MM.1S (cell line): ENCODE measurements around the gene TMEM238.

Experiments used
- DNase-seq: peaks from one replicate; pipeline ENCODE4 v3.0.0-alpha.2; 2015
- H2AFZ ChIP-seq: fragments of 300-600 bp; sonication (generic); 2 replicates; pipeline ENCODE4 v1.6.0; 2016; ENCODE audit warnings: antibody characterized with exemption, low read length
- H3F3A ChIP-seq: fragments of 300-600 bp; sonication (generic); 2 replicates; pipeline ENCODE4 v1.6.1; 2016; ENCODE audit warnings: mild to moderate bottlenecking, antibody characterized with exemption, low read length, moderate library complexity, mixed read lengths; ENCODE audit not compliant: insufficient read depth
- H3K27ac ChIP-seq: fragments of 300-600 bp; sonication (generic); 2 replicates; pipeline ENCODE4 v1.5.1; 2016; ENCODE audit warnings: mild to moderate bottlenecking, low read length
- H3K27me3 ChIP-seq: fragments of 300-600 bp; sonication (generic); replicated peaks from 2 replicates; pipeline ENCODE4 v1.6.0; 2016; ENCODE audit warnings: low read length; ENCODE audit not compliant: insufficient read depth
- H3K36me3 ChIP-seq: fragments of 300-600 bp; sonication (generic); replicated peaks from 2 replicates; pipeline ENCODE4 v1.6.1; 2016; ENCODE audit warnings: mild to moderate bottlenecking, low read length, mixed read lengths; ENCODE audit not compliant: insufficient read depth
- H3K4me1 ChIP-seq: fragments of 300-600 bp; sonication (generic); 2 replicates; pipeline ENCODE4 v1.6.1; 2016; ENCODE audit warnings: low read length, mixed read lengths
- H3K4me2 ChIP-seq: fragments of 300-600 bp; sonication (generic); 2 replicates; pipeline ENCODE4 v1.6.0; 2016; ENCODE audit warnings: low read depth, low read length
- H3K4me3 ChIP-seq: fragments of 300-600 bp; sonication (generic); 2 replicates; pipeline ENCODE4 v1.5.1; 2016; ENCODE audit warnings: low read length, mixed read lengths
- H3K79me2 ChIP-seq: fragments of 300-600 bp; sonication (generic); 2 replicates; pipeline ENCODE4 v1.6.1; 2016; ENCODE audit warnings: mixed run types, low read length, mixed read lengths
- H3K9ac ChIP-seq: fragments of 300-600 bp; sonication (generic); 2 replicates; pipeline ENCODE4 v1.6.1; 2016; ENCODE audit warnings: low read length, mixed read lengths
- H3K9me2 ChIP-seq: fragments of 300-600 bp; sonication (generic); replicated peaks from 2 replicates; pipeline ENCODE4 v1.6.1; 2016; ENCODE audit warnings: mild to moderate bottlenecking, low read length, mixed read lengths; ENCODE audit not compliant: insufficient read depth
- H3K9me3 ChIP-seq: fragments of 300-600 bp; sonication (generic); replicated peaks from 2 replicates; pipeline ENCODE4 v1.6.1; 2016; ENCODE audit warnings: mild to moderate bottlenecking, low read length, mixed read lengths; ENCODE audit not compliant: insufficient read depth
- H4K20me1 ChIP-seq: fragments of 300-600 bp; sonication (generic); 2 replicates; pipeline ENCODE4 v1.6.1; 2016; ENCODE audit warnings: mild to moderate bottlenecking, low read length, moderate library complexity, mixed read lengths; ENCODE audit not compliant: insufficient read depth
- EZH2 ChIP-seq: fragments of 300-600 bp; sonication (generic); optimal IDR thresholded peaks from 2 replicates; pipeline ENCODE3; 2017; ENCODE audit warnings: low read depth, mild to moderate bottlenecking, antibody characterized with exemption, low read length, mixed read lengths
- EZH2phosphoT487 ChIP-seq: fragments of 300-600 bp; sonication (generic); IDR thresholded peaks from 2 replicates; pipeline ENCODE4 v1.6.1; 2018; ENCODE audit warnings: antibody characterized with exemption, low read length
- TF ChIP-seq, protein P1 (sequence below): fragments of 300-600 bp; sonication (generic); IDR thresholded peaks from 2 replicates; pipeline ENCODE4 v1.5.1; 2016; ENCODE audit warnings: antibody characterized with exemption, low read length, mixed read lengths

Gene TMEM238

DNA sequence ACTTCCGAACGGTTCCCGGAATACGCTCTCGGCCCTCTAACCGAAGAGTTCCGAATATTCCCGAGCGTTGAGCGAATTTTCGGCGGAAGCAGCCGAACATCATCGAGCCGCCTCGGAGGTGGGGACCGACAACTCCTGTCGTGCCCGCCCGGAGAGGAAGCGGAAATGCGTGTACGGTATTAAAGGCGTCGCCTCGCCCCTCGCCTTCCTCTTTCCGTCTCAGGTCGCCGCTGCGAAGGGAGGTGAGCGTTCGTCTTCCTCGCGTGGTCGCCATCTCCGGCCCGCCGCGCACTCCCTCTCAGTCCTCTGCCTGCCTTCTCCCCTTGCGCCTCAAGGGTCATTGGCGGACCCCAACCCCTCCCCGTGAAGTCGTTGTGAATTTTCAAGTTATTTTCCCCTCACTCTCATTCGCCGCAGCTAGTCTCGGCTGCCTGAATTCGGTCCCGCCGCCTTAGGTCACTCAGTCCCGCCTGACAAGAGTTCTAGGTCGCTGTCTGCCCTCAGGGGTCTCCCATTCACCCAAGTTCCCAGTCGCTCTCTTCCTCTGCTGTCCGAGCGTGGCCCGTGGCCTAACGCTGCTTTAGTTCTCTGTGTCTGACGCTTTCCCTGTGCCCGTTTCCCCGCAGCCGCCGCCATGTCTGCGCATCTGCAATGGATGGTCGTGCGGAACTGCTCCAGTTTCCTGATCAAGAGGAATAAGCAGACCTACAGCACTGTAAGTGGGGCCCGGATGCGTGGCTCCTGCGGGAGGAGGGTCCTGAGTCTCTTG, 1.8 kb upstream of the TMEM238 start, which contains the start of gene RPL28:
RPL28 (plus strand) TSS at position 209 of the 769 bp plus-strand sequence; CDS start at position 635, 426 bp downstream.
- peak within 1 kb of the TSS; percentile 98 for H3K4me2 ChIP-seq
- no peaks in the 10 kb centered on the region for H3K9me3 ChIP-seq
- peak within 1 kb of the TSS; percentile 94 for H3K9ac ChIP-seq
- TF ChIP-seq, protein P1, sequence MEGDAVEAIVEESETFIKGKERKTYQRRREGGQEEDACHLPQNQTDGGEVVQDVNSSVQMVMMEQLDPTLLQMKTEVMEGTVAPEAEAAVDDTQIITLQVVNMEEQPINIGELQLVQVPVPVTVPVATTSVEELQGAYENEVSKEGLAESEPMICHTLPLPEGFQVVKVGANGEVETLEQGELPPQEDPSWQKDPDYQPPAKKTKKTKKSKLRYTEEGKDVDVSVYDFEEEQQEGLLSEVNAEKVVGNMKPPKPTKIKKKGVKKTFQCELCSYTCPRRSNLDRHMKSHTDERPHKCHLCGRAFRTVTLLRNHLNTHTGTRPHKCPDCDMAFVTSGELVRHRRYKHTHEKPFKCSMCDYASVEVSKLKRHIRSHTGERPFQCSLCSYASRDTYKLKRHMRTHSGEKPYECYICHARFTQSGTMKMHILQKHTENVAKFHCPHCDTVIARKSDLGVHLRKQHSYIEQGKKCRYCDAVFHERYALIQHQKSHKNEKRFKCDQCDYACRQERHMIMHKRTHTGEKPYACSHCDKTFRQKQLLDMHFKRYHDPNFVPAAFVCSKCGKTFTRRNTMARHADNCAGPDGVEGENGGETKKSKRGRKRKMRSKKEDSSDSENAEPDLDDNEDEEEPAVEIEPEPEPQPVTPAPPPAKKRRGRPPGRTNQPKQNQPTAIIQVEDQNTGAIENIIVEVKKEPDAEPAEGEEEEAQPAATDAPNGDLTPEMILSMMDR, result no peak
- TF ChIP-seq EZH2phosphoT487, result no peak
- no peak for TF ChIP-seq EZH2
- DNase-seq, result peak; percentile 99
- H3F3A ChIP-seq, result peaks cover 68% of the 10 kb centered on the region
- peak within 1 kb of the TSS; percentile 74 for H2AFZ ChIP-seq
- H3K27me3 ChIP-seq, result no peaks in the 10 kb centered on the region
- peaks cover 29% of the 10 kb centered on the region for H3K4me1 ChIP-seq
- no peaks in the 10 kb centered on the region for H3K9me2 ChIP-seq
- H3K36me3 ChIP-seq, result peaks cover 19% of the 10 kb centered on the region
- peaks cover 68% of the 10 kb centered on the region for H3K79me2 ChIP-seq
- peaks cover 41% of the 10 kb centered on the region for H4K20me1 ChIP-seq
- peak within 1 kb of the TSS; percentile 91 for H3K4me3 ChIP-seq
- peak within 1 kb of the TSS; percentile 85 for H3K27ac ChIP-seq

DNA sequence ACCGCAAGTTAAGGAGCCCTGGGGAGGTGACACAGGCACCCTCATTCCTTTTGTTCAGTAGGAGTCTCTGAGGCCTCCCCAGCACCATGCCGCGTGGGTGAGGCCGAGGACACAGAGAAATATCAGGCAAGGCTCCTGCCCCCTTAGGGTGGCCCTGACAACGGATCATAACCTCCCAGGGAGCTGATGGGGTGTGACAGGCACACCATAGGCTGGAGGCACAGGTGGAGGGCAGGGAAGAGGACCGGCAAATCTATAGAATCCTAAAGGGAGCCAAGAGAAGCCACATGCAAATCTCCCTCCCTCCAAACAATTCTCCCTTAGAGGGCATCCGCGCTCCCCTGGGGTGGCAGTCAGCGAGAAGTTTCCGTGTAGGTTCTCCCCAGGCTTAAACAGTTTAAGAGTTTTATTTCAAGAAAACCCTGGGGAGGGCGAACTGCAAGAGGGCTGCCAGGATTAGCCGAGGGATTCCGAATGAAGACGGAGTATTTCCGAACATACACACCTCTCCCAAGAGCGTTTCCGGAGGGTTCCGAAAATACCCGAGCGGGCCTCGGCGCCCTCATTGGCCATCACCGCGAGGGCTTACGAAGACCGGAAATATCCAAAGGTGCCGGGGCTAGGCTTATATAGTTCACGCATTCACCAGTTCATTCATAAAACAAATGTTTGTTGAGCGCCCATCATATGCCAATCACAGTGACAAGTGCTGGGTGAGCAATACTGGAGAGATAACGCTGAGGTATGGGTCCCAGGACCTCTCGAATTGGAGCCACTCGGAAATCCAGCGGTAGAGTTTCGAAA, 1.0 kb upstream of the TMEM238 start:
- H3K9ac ChIP-seq, result peak overlapping the region; percentile 94
- peak overlapping the region; percentile 85 for H3K27ac ChIP-seq
- DNase-seq, result peak; percentile 95
- peaks cover 40% of the 10 kb centered on the region for H4K20me1 ChIP-seq
- H3K4me1 ChIP-seq, result peaks cover 29% of the 10 kb centered on the region
- H3K36me3 ChIP-seq, result peaks cover 19% of the 10 kb centered on the region
- H3K27me3 ChIP-seq, result no peaks in the 10 kb centered on the region
- H3K9me2 ChIP-seq, result no peaks in the 10 kb centered on the region
- TF ChIP-seq, protein P1, result 0 out of 2 replicates have a peak, but pooled peaks have one; percentile 4
- TF ChIP-seq EZH2 (no peak), EZH2phosphoT487 (no peak)
- H3F3A ChIP-seq, result peaks cover 61% of the 10 kb centered on the region
- peak overlapping the region; percentile 74 for H2AFZ ChIP-seq
- H3K79me2 ChIP-seq, result peaks cover 68% of the 10 kb centered on the region
- peak overlapping the region; percentile 91 for H3K4me3 ChIP-seq
- no peaks in the 10 kb centered on the region for H3K9me3 ChIP-seq
- peak overlapping the region; percentile 98 for H3K4me2 ChIP-seq

DNA sequence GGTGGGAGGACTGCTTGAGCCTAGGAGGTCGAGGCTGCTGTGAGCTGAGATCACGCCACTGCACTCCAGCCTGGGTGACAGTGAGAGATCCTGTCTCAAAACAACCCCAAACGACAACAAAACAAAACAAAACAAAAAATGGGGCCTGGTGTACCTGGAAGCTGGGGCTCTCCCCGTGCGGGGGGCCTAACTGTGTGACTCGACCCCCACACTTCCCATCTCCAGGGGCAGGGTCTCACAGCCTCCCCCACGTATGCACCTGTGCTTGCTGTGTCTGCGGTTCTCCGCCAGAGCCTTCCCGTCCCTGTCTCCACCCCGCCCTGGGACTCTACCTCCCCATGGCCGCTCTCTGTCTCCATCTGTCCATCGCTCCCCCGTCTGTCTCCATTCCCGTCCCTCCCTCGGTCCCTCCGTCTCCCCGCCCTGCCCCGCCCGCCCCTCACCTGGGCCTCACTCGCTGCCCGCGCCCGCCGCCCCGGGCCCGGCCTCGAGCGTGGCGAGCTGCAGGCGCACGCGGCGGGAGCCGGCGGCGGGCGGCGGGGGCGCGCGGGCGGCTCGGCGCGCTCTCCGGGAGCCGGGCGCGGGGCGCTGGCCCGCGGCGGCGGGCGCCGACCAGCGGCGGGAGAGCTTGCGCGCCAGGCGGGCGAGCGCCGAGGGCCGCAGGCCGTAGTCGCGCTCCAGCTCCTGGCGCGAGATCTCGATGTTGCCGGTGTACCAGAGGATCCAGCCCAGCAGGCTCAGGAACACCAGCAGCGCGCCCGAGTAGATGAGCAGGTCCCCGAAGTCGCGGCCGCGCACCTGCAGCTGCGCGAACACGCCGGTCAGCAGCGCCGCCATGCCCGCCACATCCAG, 587 bp downstream of the TMEM238 start:
- Histone ChIP-seq H3K4me3 (peak overlapping the region; percentile 68), H3K4me2 (peak overlapping the region; percentile 63), H3K79me2 (peaks cover 57% of the 10 kb centered on the region)

More for the DNA sequence above, 587 bp downstream of the TMEM238 start:
- H3K27me3 ChIP-seq, result no peaks in the 10 kb centered on the region
- no peak overlapping the region for H2AFZ ChIP-seq
- H4K20me1 ChIP-seq, result peaks cover 24% of the 10 kb centered on the region
- peaks cover 17% of the 10 kb centered on the region for H3K36me3 ChIP-seq
- peak overlapping the region; percentile 52; the same call in 1 of the 2 replicates for H3K27ac ChIP-seq
- no peaks in the 10 kb centered on the region for H3K9me2 ChIP-seq
- no peaks in the 10 kb centered on the region for H3K9me3 ChIP-seq
- peaks cover 45% of the 10 kb centered on the region for H3F3A ChIP-seq
- peaks cover 29% of the 10 kb centered on the region for H3K4me1 ChIP-seq
- peak overlapping the region; percentile 74 for H3K9ac ChIP-seq
- DNase-seq, result peak; percentile 69
- TF ChIP-seq EZH2phosphoT487, result no peak
- TF ChIP-seq, protein P1, result no peak
- no peak for TF ChIP-seq EZH2
